Measurements from ENCODE around the gene TLR5.

Gene TLR5

DNA sequence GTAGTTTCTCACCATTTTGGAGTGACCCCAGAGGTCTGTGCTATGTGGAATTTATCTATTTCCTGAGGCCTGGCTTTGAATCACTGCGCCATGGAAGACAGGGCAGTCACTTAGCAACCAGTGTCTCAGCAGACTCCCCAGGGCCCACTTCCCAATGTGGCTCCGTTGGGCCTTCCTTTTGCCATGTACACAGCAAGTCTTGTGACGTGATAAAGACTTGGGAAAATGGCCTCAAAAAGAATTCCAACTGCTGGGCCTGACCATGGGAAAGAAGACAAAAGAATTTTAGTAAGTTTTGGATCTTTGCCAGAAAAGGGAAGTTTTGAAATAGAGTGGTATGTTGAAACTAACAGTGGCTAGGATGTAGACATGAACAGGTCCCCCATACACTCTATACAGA lies 36.2 kb downstream of the TLR5 start:
- no peak for DNase-seq

DNA sequence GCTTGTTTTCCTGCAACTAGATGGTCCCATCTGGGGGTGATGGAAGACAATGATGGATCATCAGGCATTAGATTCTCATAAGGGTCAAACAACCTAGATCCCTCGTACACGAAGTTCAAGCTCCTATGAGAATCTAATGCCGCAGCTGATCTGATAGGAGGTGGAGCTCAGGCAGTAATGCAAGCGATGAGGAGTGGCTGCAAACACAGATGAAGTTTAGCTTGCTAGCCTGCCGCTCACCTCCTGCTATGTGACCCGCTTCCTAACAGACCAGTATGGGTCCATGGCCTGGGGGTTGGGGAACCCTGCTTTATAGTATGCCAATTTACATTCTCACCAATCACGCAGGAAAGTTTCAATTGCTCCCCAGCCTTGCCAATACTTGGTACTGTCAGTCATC lies 37.5 kb downstream of the TLR5 start:
- DNase-seq, result no peak

DNA sequence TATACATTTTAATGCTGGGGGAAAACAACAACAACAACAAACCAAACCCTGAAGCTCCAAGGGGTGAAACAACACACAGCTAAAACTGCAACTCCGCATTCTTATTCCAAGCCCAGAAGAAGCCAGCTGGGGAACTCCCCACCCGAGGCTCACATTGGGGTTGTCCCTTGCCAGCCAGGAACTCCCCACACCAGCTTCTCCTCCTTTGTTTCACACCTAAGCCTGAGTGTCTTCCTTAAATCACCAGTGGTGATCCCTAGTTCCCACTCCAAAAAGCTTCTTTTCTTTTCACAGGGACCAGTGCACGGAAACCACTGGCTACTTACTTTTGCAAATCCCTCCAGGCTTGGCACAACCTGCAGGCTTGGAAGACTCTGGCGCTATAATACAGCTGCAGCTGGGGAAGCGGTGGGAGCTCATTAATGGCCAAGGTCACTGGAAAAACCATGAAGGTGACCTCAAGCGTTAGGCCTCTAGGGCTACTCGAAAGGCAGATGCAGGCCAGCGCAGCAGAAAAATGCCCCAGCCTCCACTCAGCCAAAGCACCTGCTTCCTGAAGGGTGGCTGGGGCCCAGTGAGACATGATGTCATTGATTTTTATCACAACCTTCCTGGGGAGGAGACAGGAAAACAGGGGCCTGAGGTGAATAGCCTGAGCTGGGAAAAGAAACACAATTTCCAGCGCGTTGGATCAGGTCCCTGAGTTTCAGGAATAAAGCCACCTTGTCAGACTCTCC lies 40.1 kb downstream of the TLR5 start:
- no peak for DNase-seq

DNA sequence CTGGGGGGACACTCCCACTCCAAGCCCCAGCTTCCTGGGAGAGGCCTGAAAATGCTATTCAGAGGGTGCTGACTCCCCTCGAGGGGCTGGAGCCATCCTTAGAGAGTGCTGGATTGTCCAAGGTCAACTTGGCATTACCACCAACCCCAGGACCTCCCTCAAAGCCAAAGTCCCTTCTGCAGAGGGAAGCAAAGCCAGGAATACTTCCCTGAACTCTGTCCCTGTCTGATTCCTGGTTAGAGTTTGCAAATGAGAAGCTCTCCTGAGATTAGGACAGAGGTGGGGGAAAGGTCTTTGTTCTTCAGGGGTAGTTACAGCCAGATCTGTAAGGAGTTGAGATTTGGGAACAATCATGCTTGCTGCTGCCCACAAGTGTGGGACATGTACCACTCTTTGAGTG lies 45.3 kb downstream of the TLR5 start:
- DNase-seq, result no peak

DNA sequence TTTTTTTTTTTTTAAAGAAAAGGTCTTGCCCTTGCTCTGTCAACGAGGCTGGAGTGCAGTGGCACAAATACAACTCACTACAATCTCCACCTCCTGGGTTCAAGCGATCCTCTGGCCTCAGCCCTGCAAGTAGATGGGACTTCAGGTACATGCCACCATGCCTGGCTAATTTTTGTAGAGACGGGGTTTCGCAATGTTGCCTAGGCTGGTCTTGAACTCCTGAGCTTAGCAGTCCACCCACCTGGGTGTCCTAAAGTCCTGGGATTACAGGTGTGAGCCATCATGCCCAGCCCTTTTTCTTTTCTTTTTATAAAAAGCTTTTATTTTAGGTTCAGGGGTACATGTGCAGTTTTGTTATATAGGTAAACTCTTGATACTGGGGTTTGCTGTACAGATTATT lies 47.2 kb downstream of the TLR5 start:
- DNase-seq, result no peak

DNA sequence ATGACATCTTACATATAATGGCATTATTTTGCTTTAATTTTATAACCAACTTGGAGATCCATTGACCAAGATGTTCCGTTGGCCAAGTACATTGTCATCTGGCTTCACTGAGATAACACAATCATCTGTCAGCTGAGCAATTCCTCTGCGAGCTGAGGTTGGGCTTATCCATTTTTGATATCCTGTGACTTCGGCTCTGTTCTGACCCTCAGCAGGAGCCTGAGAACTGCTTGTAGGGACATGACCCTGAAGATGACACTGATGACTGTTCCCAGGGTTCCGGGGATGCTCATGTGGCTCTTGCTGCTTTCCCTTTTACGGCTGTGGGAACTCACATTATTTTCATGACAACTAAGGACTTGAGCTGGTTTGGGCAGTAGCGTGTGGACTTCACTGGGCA lies 51.2 kb downstream of the TLR5 start:
- no peak for DNase-seq

DNA sequence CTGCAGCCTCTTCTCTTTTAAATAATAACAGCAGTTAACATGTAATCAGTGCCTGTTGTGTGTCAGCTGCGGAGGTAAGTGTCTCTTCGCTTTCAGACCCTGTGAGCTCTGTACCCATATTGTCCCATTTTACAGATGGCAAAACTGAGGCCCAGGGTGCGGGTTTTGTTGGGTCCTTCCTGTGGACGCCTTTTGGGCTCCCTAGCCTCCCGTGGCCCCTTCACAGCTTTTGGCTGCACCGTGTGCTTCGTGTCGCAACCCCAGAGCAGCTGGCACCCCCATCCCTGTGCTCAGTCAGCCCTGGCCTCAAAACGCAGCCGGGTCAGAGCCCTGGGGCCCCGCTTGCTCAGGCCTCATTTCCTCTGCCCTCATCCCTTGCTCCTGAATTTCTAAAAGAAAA lies 53.8 kb downstream of the TLR5 start:
- DNase-seq, result no peak

DNA sequence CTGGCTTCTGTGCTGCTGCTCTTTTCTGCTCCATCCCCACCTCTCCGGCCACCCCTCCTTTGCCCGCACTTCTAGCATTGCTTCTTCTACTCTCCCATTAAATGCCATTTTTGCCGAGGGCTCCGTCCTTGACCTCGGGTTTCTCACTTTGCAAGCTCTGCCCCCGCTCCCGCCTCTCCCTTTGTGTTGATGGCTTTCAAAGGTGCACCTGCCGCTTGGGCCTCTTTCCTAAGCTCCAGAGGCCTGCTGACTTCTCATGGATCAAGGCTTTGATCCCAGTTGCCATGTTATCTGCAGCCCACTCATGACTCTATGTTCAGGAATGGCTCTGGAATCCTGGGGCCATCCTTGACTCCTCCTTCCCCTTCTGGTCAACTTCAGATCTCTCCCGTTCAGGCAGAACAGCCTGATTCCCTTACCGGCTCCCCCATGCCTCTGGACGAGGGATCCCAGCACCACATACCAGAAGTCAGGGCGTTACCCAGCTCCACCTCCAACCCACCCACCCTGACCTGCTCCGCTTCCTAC lies 54.3 kb downstream of the TLR5 start:
- no peak for DNase-seq

DNA sequence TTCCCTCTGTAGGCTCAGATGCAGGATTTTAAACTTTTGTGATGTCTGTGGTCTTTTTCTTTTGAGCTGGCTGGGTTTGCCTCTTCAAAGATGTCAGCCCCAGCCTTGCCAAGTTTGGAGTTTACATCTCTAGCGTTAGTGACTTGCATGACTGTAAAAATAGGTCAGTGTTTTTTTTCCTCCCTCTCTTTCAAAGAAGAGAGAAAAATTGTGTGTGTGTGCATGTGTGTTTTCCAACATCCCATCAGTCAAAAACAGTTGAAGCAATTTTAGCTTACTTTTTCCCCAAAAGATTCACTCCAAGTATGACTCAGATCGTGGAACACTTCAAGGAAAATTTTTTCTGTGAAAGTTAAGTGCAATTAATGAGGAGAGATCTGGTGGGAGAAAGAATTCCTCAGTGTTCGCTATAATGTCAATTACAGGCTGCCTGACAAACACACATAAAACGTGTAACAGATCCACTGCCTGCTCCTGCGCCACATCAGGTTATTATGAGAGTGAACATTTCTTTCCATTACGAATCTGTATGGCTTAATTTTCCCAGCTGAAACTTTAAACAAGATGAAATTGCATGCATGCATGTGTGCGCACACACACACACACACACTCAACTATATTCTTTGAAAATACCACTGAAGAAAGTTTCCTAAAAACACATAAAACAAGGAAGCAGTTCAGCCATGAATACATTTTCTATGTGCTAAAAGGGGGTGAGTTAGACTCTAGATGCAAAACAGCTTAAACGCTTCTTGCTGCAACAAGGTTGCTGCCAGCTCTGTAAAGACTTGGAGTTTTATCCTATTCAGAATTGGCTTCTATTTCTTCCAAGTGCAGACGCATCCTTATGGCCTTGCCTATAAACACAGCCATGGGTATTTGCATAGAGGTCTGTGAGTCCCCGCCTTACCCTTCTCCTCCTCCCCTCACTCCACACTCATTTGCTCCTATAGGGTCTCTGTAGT lies 55.5 kb downstream of the TLR5 start:
- DNase-seq, result no peak

DNA sequence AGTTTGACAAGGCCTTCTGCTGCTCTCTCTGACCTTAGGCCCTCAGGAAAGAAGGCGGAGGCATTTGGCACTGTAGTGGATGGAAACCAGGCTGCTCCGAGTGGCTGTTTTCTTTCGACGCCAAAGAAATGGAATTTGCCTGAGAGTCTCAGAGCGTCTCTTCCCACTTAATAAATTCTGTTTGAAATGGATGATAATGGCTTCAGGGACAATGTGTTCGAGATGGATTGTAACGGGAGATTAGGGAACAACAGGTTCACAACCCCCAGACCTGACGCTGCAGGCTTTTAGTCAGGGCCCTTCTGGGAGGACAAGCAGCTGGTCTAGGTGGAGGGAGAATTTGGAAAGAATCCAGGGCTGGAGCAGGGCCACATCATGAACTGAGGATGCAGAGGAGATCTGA lies 58.6 kb downstream of the TLR5 start:
- DNase-seq, result no peak

DNA sequence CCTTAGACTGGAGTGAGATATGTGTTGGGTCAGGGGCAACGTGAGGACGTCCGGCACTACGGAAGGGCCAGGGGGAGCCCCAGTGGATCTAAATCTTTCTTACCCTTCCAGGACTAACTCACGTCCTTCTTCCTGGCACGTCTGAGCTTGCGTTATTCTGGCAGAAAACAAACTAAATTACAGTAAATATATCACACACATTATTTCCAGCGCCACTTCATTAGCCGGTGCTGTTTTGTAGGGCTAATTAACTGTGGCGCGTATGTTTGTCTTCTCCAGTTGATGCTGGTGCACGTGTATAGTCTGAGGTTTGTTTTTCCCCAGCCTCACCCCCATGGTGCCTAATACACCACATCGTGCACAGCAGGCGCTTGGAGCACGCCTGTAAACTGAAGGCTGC lies 59.2 kb downstream of the TLR5 start:
- no peak for DNase-seq

DNA sequence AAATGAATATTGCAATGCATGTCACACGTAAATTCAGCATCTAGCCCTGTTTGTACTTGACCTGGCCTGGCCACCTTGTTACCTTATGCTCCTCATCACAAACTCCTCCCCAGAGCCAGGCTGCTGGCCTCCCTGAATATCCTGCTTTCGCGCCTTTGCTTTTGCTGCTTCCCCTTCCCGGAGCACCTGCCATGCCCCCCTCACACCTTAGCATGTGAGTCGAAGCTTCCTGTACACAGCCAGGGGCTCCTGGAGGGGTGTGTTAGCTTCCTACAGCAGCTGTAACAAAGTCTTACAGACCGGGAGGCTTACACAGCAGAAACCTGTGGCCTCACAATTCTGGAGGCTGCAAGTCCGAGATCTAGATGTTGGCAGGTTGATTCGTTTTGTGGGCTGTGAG lies 60.1 kb downstream of the TLR5 start:
- DNase-seq, result no peak

DNA sequence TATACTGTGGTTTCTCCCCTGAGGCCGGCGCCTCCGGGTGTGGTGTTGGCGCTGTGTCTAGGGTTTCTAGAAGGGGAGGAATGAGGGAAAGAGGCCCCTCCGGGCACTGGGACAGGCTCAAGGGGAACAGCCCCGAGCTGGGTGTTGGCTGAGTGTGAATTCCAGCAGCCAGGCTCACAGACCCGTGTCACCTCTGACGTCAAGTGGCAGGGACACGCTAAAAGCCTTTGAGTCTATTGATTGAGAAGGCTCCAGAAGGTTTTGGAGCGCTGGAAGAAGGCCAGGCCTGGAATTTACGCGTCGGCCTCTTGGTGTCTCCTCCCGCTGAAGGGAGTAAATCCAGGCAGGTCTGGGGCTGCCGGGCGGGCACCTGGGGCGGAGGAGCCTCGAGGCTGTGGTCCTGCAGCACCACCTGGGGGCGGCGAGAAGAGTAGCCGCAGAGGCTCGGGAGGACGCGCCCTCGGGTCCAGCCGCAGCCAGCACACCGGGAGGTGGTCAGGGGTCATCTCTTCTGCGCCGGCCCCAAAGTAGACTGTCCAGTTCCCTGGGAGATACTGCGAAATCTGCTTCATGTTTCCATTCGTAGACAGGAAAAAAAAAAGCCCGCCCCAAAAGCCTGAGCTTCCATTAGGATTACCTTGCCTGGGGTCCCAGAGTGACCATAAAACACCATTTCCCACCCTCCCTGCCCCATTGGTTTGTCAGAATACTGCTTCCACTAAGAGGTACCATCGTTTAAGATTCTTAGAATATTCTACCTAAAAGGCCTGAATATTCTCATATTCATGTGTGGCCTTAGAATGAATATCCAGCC lies 61.7 kb downstream of the TLR5 start:
- peak; percentile 82 for DNase-seq

DNA sequence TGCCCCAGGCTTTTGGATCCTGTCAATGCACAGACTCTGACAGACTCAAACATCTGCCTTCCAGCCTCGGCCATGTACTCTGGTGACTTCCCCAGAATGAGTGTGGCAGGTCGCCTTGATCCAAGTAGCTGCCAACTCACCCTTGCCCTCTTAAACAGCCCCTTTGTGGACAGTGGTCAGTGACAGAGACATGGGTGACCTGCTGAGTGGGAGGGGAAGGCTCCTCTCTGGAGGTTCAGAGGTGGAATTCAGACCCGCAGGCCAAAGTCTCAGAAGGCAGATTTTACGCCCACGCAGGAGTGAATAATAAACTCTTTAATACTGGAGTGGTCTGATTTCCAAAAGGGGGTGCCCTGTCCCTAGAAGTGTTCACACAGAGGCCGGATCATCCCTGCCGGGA lies 63.5 kb downstream of the TLR5 start:
- no peak for DNase-seq

DNA sequence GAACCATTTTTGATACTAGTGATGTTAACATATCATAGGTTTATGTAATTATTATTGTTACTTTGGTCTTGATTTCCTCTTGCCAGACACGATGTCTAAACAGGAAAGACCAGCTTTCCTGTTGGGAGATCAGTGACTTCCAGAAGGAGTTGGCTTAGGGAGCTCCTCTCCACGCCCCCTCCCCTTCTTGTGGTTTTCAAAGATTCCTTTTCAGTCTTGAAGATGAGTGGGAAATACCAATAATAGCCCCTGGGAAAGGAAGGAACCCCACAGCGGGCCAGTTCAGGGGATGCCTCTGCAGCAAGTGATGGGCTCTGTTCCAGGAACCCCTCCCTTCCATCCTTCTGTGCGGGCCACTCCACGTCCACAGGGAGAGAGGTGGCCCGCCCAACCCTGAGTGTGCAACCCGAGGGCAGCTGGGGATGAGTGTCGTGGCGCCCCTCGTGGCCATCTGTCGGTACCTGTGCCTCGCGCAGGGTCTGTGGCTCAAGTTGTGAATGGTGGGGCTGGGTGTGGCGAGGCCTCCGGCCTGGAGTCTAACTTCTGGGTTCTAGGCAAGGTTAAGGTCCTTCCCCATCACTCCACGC lies 65.7 kb downstream of the TLR5 start:
- DNase-seq, result no peak

DNA sequence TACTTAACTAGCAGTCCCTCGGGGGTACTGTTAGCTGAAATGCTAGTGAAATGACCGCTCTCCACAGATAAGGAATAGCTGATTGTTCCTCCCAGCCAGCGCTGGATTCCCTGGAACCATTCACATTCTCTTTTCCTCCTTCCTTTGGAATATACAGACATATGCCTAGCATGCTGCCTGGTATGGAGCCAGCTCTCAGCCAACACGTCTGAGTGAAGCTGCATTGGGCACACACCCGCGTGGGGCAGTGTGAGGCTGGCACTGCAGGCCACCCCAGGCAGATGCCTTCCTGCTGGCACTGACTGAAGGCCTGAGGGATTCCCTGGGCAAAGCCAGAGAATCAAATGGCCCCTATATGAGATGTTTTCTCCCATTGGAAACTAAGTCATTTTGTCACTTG lies 66.7 kb downstream of the TLR5 start:
- no peak for DNase-seq

DNA sequence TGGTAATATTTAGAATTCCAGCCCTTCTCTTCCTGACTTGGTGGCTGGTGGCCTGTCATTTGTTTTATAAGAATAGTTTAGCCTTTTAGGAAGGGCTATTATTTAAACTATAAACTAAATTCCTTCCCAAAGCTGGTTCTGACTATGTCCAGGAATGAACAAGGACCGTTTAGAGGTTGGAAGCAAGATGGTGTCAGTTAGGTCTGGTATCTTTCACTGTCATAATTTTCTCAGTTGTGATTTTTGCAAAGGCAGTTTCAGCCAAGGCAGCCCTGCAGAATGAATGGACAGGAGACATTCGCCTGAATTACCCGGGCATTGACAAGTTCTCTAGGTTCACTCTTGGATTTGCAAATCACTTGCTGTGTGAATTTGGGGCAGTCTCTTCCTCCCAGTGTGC lies 67.2 kb downstream of the TLR5 start:
- DNase-seq, result no peak

DNA sequence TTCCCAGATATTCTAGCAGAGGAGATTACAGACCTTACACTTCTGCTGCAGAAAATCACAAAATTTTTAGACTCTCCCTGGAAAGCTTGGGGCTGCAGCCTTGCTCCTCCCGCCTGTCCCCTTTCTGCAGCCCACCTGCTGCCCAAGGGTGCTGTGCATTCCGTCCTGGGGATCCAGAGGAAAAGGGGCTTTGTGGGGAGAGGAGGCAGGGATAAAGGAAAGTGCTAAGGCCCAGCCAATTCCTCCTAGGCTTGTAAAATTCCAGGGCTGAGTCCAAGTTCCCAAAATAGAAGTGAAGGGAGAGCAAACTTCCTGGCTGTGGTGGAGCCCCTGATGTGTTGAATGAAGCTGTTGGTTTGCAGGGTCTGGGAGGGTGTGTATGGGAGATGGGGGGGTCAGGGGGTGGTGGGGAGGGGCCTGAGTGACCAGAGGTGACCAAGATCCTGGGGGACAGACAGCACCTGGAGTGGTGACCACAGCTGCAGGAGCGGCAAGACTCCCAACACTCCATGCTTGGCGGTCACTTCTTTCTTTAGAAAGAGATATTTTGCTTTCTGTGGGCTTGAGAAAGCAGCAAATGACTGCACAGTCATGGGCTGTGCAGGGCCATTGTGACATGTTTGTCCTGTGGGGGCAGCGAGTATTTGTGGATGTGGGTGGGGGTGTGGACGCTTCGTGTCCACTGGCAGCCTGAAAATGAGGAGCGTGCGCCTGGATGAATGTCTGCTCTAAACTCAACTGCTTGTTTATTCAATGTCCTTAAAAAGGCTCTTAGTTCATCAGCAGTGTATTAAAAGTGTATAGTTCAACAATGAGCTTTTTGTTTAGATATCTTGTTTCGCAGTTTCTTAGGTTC lies 68.4 kb downstream of the TLR5 start:
- DNase-seq, result no peak

DNA sequence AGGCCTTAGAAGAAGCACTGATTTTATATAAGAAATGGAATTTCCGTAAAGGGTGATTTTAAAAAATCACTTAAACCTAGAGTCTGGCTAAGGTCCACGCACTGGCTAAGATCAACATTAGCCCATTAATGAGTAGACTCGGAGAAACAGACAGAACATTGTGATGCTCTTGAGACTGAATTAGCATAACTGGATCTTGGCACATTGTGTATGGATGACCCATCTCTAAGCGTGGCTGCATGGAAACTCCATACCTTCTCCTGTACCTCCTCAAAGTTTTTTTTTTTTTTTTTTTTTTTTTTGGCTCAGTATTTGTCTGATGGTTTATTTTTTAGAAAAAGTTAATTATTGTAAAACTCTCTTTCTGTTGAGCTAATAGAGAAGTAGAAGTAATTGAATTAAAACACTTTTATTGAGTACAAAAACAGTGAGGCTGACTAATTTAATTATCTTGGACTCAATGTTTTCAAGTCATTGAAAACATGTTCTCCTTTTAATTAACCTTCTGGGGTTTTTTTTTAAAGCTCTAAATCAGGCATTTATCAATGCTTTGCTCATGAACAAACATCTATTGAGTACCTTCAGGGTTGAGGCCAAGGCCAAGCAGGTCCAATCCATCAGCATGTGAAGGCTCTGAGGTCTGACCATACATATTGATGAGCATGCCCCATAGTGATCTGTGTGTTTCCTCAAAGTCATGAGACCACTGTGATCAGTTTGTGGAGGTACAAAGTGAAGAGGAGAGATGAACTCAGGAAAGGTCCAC lies 74.0 kb downstream of the TLR5 start:
- DNase-seq, result no peak

DNA sequence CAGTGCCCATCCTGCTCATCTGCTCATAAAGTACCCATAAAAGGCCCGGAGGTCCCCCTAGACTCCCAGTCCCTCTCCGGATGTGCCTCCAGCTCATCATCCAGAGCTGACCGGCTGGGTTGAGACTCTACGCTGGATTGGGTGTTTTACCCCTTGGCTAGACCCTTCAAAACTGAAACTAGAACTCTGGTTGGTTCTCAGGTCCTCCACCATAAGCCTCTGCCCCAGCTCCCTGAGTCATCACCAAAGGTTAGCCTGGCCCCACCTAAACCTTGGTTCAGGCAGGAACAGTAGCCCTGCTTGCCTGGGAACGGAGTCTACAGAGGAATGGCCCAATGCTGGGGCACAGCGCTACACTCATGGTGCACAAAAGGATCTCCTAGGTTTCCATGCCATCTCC lies 75.1 kb downstream of the TLR5 start:
- DNase-seq, result no peak

DNA sequence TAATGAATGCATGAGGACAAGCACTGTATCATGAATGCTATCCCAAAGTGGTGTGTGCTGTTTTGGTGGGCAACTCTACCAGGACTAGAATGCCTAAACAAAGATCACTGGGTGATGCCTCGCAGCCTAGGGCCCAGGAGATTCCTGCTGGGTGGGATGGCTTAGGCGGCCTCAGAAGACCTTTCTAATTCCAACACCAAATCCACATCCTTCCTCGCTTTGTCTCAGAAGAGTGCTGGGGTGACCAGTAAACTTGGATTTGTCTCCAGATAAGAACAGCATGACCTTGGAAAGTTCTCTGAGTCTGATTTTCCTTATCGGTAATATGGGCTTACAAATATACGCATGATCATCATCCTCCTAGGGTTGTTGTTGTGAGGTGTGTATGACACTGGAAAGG lies 76.6 kb downstream of the TLR5 start:
- DNase-seq, result no peak
